Activated B cell treated with CpG ODN at 0.5 μM for 24 hours (primary cell): ENCODE data around the gene DHX36. TPM values are rescaled to one million over a fixed set of nuclear protein-coding genes. Genes with fewer than 3 reads are reported as not detected.
A peak's percentile ranks its signal among the peaks of the same experiment; 100 is the strongest.

Source experiments
- ATAC-seq: fragments of 200-7000 bp; cut with Tn5 transposase; one replicate; pipeline ENCODE4 v1.10.0; 2021; ENCODE audit warnings: low read depth, mild to moderate bottlenecking, moderate library complexity
- CTCF ChIA-PET: fragments of 350-600 bp; sonication (Branson Sonifier 250); formaldehyde crosslinking; loops from one replicate; lab custom pipeline; 2021; ENCODE audit warnings: antibody characterized with exemption; lab: Charles Lee
- POLR2A ChIA-PET: fragments of 350-600 bp; sonication (Branson Sonifier 250); formaldehyde crosslinking; loops from one replicate; lab custom pipeline; 2021; ENCODE audit warnings: antibody characterized with exemption; lab: Charles Lee
- DNase-seq: peaks from one replicate; pipeline ENCODE4 v3.0.0; 2022
- H3K27ac Mint-ChIP-seq: one replicate; pipeline ENCODE4 v1.8.0; 2020; ENCODE audit warnings: mixed read lengths
- H3K27me3 Mint-ChIP-seq: one replicate; pipeline ENCODE4 v1.8.0; 2021; ENCODE audit warnings: mixed read lengths
- H3K36me3 Mint-ChIP-seq: one replicate; pipeline ENCODE4 v1.8.0; 2021; ENCODE audit warnings: low read depth, mixed read lengths
- H3K4me1 Mint-ChIP-seq: one replicate; pipeline ENCODE4 v1.8.0; 2021; ENCODE audit warnings: mixed read lengths
- H3K4me3 Mint-ChIP-seq: one replicate; pipeline ENCODE4 v1.8.0; 2020; ENCODE audit warnings: mild to moderate bottlenecking, mixed read lengths
- H3K9me3 Mint-ChIP-seq: one replicate; pipeline ENCODE4 v1.8.0; 2020; ENCODE audit warnings: mixed read lengths
- CTCF ChIP-seq: fragments of 200-600 bp; IDR thresholded peaks from one replicate; pipeline ENCODE4 v1.8.0; 2022; ENCODE audit warnings: antibody characterized with exemption, mild to moderate bottlenecking
- intact Hi-C: fragments of 100-400 bp; cut with micrococcal nuclease; formaldehyde crosslinking; loops from one replicate; pipeline ENCODE4 v1.15.1; 2024
- total RNA-seq: library from RNA; stranded (reverse); gene quantifications from 2 replicates; pipeline ENCODE4 v1.2.3, GENCODE V29; 2022

Gene DHX36, protein sequence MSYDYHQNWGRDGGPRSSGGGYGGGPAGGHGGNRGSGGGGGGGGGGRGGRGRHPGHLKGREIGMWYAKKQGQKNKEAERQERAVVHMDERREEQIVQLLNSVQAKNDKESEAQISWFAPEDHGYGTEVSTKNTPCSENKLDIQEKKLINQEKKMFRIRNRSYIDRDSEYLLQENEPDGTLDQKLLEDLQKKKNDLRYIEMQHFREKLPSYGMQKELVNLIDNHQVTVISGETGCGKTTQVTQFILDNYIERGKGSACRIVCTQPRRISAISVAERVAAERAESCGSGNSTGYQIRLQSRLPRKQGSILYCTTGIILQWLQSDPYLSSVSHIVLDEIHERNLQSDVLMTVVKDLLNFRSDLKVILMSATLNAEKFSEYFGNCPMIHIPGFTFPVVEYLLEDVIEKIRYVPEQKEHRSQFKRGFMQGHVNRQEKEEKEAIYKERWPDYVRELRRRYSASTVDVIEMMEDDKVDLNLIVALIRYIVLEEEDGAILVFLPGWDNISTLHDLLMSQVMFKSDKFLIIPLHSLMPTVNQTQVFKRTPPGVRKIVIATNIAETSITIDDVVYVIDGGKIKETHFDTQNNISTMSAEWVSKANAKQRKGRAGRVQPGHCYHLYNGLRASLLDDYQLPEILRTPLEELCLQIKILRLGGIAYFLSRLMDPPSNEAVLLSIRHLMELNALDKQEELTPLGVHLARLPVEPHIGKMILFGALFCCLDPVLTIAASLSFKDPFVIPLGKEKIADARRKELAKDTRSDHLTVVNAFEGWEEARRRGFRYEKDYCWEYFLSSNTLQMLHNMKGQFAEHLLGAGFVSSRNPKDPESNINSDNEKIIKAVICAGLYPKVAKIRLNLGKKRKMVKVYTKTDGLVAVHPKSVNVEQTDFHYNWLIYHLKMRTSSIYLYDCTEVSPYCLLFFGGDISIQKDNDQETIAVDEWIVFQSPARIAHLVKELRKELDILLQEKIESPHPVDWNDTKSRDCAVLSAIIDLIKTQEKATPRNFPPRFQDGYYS
- 95.9 and 110 TPM in 2 replicates for total RNA-seq

GRCh38 chr3:154323891-154324738 is at the start of gene DHX36:
TSS of gene DHX36 (minus strand) at chr3:154324487. CDS start at chr3:154324416, 71 bp downstream.
- H3K4me3 Mint-ChIP-seq, result peak within 1 kb of the TSS; percentile 95
- POLR2A ChIA-PET, result interaction anchor here (0.5 to 1.3 kb wide), 5 partner anchors 8 to 1163 kb away, joined by 3 to 5 read pairs (median 3); no protein-coding TSS in a partner anchor

DNA sequence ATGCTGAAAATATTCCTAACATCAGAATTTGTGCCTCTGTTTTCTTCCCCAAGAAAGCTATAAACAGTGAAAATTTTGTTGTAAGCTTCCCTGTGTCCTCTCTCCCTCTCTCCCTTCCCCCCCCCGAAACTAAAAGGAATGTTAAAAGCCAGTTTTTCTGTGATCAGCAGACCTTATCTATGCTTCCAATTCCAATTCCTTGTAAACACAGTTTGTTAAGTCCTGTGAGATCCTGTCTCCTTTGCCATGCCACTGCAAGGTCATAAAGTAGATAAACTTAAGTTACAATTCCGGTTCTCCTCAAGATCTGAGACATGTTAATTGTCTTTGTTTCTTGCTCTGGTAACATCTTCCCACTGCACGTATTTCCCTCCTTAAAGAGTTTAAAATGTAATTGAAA is 42.9 kb upstream of the DHX36 start:
- intact Hi-C loops, result no loop called here
- POLR2A ChIA-PET, result no interaction called here
- no peaks in the 10 kb centered on the region for H3K36me3 Mint-ChIP-seq

More at GRCh38 chr3:154323891-154324738, at the start of gene DHX36:
- peaks cover 31% of the 10 kb centered on the region for H3K4me1 Mint-ChIP-seq
- no peak for TF ChIP-seq CTCF
- peaks cover 17% of the 10 kb centered on the region for H3K36me3 Mint-ChIP-seq
- peak; percentile 83 for DNase-seq
- peak; percentile 88 for ATAC-seq
- peak within 1 kb of the TSS; percentile 97 for H3K27ac Mint-ChIP-seq
- CTCF ChIA-PET, result interaction anchor here (1.4 kb wide), 1 partner anchor 11 kb away, joined by 4 read pairs; no protein-coding TSS in a partner anchor
- no peaks in the 10 kb centered on the region for H3K9me3 Mint-ChIP-seq
- intact Hi-C loops, result loop anchor here (1.0 kb wide), 3 partner anchors 1163 to 1546 kb away; partner anchors contain the start of genes GMPS and SLC33A1
- no peaks in the 10 kb centered on the region for H3K27me3 Mint-ChIP-seq

GRCh38 chr3:154364849-154365248 is 40.6 kb upstream of the DHX36 start:
- Mint-ChIP-seq H3K4me1 (no peaks in the 10 kb centered on the region), H3K36me3 (no peaks in the 10 kb centered on the region), H3K27ac (no peak overlapping the region), H3K4me3 (no peak overlapping the region), H3K9me3 (peaks cover 5% of the 10 kb centered on the region), H3K27me3 (peaks cover 6% of the 10 kb centered on the region)
- no peak for DNase-seq
- CTCF ChIA-PET, result no interaction called here
- ATAC-seq, result no peak
- intact Hi-C loops, result no loop called here
- POLR2A ChIA-PET, result no interaction called here
- TF ChIP-seq CTCF, result no peak

More for the DNA sequence above, 42.9 kb upstream of the DHX36 start:
- no peak overlapping the region for H3K4me3 Mint-ChIP-seq
- ATAC-seq (no peak), DNase-seq (no peak)
- no peaks in the 10 kb centered on the region for H3K4me1 Mint-ChIP-seq
- no peak overlapping the region for H3K27ac Mint-ChIP-seq
- no peak for TF ChIP-seq CTCF
- H3K27me3 Mint-ChIP-seq, result peaks cover 6% of the 10 kb centered on the region
- CTCF ChIA-PET, result no interaction called here
- H3K9me3 Mint-ChIP-seq, result peaks cover 5% of the 10 kb centered on the region

GRCh38 chr3:154361099-154361498 is 36.8 kb upstream of the DHX36 start:
- ChIA-PET CTCF (no interaction called here), POLR2A (no interaction called here)
- no peak for ATAC-seq
- Mint-ChIP-seq H3K27ac (no peak overlapping the region), H3K27me3 (peaks cover 2% of the 10 kb centered on the region), H3K4me3 (no peak overlapping the region), H3K36me3 (no peaks in the 10 kb centered on the region), H3K9me3 (peaks cover 5% of the 10 kb centered on the region), H3K4me1 (no peaks in the 10 kb centered on the region)
- intact Hi-C loops, result no loop called here
- TF ChIP-seq CTCF, result no peak
- DNase-seq, result no peak
